ENCODE results near the gene TAC1.
"Not testable (repeated sequence)": the region's sequence is repeated elsewhere in the genome, so short reads cannot be mapped to it uniquely, and the experiment has no call there.

Gene TAC1

DNA sequence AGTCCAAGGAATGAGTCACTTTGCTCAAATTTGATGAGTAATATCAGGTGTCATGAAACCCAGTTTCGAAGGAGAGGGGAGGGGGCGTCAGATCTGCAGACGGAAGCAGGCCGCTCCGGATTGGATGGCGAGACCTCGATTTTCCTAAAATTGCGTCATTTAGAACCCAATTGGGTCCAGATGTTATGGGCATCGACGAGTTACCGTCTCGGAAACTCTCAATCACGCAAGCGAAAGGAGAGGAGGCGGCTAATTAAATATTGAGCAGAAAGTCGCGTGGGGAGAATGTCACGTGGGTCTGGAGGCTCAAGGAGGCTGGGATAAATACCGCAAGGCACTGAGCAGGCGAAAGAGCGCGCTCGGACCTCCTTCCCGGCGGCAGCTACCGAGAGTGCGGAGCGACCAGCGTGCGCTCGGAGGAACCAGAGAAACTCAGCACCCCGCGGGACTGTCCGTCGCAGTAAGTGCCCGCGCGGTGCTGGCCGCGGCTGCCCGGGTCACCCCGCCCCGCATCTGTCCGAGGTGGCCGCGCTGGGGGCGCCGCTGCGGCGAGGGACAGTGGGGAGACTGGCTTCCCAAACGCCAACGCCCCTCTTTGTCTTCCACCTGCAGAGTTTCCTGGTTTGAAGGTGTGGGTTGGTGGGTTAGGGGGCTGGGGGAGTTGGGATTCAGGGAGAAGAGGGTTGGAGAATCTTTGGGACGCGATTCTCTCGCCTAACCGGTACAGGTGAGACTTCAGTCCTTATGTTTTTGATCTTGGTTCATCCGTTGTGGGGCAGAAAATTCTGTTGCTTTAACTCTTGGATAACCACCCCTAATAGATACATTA lies at the start of gene TAC1:
TSS of gene TAC1 (plus strand) at position 351 of the 829 bp plus-strand sequence. CDS start 527 bp downstream, outside the sequence.
- peak; percentile 74 for DNase-seq

- DNase-seq, result no peak
Observed at GRCh38 chr7:97685952-97686351, 45.9 kb upstream of the TAC1 start.

DNA sequence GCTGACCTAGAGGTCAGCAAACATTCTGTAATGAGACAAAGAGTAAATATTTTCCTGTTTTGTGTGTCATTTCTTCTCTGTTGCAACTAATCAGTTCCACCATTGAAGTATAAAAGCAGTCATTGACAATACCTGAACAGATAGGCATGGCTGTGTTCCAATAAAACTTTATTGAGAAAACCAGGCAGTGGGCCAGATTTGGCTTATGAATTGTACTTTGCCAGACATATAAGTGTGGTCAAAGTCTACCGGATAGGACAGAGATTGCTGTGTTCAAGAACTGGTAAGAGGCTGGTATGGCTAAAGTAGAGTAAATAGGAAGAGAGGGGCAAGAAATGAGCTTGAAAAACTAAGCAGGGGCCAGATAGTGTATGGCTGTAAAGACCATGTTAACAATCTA lies 38.3 kb upstream of the TAC1 start:
- DNase-seq, result no peak

DNA sequence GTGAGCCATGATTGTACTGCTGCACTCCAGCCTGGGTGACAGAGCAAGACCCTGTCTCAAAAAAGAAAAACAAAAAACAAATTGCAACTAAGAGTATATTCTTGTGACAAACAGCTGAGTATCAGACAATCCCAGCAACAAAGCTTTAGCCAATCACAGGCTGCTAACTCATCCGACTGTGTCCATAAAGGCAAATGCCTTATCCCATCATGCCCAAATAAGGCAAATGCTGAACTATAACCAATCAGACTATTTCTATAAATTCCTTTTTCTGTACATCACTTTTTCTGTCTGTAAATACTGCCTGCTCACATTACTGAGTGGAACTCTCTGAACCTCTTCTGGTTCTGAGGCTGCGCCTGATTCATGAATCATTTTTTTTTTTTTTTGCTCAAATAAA lies 37.5 kb upstream of the TAC1 start:
- no peak for DNase-seq

- no peak for DNase-seq
Observed at GRCh38 chr7:97697396-97697795, 34.5 kb upstream of the TAC1 start.

- DNase-seq, result no peak
Observed at GRCh38 chr7:97722386-97722785, 9.5 kb upstream of the TAC1 start.

DNA sequence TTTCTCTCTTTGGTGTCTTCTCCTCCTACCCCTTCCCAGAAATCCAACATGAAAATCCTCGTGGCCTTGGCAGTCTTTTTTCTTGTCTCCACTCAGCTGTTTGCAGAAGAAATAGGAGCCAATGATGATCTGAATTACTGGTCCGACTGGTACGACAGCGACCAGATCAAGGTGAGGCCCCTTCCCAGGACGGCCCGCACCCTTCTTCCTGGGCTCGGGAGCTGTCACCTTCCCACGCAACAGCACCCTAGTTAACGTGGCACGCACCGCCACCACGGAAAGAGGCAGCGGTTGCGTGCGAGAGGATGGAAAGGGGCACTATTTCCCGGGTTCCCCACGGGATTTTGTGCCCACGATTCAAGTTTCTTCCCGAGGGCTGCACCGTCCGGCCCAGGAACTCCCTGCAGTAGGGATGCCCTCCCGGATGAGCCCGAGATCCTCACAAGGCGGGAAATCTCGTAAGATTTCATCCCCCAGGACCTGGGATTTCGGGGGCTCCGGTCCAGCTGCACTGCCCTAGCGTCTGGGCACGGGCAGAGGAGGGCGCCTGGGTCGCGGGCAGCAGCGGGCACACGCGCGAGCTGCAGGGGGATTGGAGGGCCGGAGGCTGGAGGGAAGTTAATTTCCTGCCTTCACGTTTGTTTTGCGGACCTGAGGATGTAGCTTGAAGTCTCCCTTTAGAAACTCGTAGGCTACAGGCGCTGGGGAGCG lies 834 bp downstream of the TAC1 start:
- DNase-seq, result peak; percentile 55

DNA sequence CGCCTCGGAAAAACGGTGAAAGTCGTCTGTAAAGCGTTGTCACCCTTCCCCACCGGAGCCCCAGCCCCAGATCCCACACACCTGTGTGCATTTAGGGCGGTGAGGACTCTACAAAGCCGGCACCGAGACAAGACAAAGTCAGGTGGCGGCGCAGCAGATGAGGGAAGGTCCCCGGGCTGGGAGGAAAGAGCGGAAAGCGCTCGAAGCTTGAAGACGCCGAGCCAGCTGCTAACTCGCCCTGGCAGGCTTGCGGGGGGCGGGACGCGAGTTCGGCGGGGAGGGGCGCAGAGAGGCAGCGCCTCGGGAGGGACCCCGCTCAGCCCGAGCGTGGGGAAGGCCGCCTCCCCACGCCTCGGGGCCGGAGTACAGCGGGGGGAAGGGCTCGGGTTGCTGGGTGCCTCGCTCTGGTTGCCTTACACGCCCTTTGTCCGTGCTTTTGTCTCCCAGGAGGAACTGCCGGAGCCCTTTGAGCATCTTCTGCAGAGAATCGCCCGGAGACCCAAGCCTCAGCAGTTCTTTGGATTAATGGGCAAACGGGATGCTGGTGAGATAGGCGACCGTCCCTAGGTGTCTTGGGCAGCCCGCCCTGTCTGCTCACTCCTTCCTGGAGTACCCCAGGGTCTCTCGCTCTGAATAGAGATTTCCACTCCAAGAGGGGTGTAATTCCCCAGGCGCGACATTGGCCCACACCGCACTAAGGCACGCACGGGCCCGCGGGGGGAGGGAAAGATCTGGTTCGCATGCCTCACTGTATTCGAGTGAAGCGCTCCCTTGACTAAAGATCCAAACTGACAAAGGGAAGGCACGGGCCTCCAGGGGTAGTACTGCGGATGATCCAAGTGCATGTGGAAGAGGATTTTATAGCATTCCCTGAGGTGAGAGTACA lies 1.6 kb downstream of the TAC1 start:
- DNase-seq, result peak; percentile 80

- DNase-seq, result no peak
Observed at GRCh38 chr7:97734255-97734654, 2.4 kb downstream of the TAC1 start.

DNA sequence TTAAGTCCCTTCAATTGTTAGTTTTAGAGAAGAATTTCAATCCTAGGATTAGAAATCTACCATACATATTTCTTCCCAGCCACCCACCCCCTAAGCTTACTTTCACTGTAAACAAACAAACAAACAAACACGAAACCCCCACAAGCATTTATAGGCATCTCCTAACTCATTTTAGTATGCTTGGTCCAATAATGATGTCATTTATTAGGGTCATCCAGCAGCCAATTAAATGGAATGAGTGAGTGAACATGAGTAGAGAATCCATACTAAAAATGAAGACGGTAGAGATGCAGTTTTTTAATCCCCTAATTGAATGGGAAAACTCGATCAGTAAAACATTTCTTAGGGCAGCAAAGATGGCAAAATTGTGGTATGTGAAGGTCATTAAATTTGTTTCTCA lies 3.2 kb downstream of the TAC1 start:
- peak; percentile 1 for DNase-seq

- DNase-seq, result no peak
Observed at GRCh38 chr7:97748482-97748881, 16.6 kb downstream of the TAC1 start.

DNA sequence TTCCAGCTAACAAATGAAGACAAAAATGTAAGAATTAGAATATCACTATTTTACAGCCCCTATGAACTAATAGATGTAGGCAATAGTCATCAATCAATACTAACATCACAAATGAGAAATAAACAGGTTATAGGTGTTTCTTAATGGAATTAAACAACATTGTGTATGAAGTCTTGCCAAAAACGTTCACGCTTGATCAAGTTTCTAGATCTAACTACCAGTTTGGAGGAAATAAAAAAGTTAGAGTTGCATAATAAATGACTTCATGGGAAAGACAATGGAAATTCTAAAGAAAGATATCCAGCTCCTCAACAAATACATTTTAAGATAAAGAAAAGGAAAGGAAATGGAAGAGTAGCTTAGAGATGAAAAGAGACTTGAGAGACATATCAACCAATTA lies 19.7 kb downstream of the TAC1 start:
- no peak for DNase-seq

GRCh38 chr7:97752215-97752614 lies 20.3 kb downstream of the TAC1 start:
- DNase-seq, result no peak

- no peak for DNase-seq
Observed at GRCh38 chr7:97757824-97758223, 25.9 kb downstream of the TAC1 start.

GRCh38 chr7:97770850-97771249 lies 39.0 kb downstream of the TAC1 start:
- DNase-seq, result no peak

GRCh38 chr7:97771576-97771975 lies 39.7 kb downstream of the TAC1 start:
- no peak for DNase-seq

GRCh38 chr7:97772045-97772901 lies 40.4 kb downstream of the TAC1 start:
- no peak for DNase-seq

DNA sequence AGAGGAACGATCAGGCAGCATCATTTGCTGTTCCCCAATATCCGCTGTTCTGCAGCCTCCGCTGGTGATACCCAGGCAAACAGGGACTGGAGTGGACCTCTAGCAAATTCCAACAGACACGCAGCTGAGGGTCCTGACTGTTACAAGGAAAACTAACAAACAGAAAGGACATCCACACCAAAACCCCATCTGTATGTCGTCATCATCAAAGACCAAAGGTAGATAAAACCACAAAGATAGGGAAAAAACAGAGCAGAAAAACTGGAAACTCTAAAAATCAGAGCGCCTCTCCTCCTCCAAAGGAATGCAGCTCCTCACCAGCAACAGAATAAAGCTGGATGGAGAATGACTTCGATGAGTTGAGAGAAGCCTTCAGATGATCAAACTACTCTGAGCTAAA lies 54.5 kb downstream of the TAC1 start:
- not testable (repeated sequence) for DNase-seq
